GM23248 (cell line): ENCODE results near the gene MDFIC. TPM values are rescaled to one million over a fixed set of nuclear protein-coding genes. Genes with fewer than 3 reads are reported as not detected.
A peak's percentile ranks its signal among the peaks of the same experiment; 100 is the strongest.

Source experiments
- DNase-seq: peaks from one replicate; pipeline ENCODE4 v3.0.0-alpha.2; 2015
- H2AFZ ChIP-seq: fragments of 200-600 bp; sonication (generic); 2 replicates; pipeline ENCODE4 v1.6.1; 2016; ENCODE audit warnings: antibody characterized with exemption
- H3F3A ChIP-seq: fragments of 200-600 bp; sonication (generic); 2 replicates; pipeline ENCODE4 v1.6.1; 2016; ENCODE audit warnings: mild to moderate bottlenecking, antibody characterized with exemption, mixed run types; ENCODE audit not compliant: insufficient read depth
- H3K27ac ChIP-seq: fragments of 200-600 bp; sonication (generic); 2 replicates; pipeline ENCODE4 v1.5.1; 2016; ENCODE audit warnings: mild to moderate bottlenecking
- H3K27me3 ChIP-seq: fragments of 200-600 bp; sonication (generic); replicated peaks from 2 replicates; pipeline ENCODE4 v1.6.1; 2016; ENCODE audit warnings: mild to moderate bottlenecking; ENCODE audit not compliant: insufficient read depth
- H3K36me3 ChIP-seq: fragments of 200-600 bp; sonication (generic); 2 replicates; pipeline ENCODE4 v1.6.1; 2016; ENCODE audit warnings: low read depth, mild to moderate bottlenecking
- H3K4me1 ChIP-seq: fragments of 200-600 bp; sonication (generic); 2 replicates; pipeline ENCODE4 v1.6.1; 2016; ENCODE audit warnings: mild to moderate bottlenecking; ENCODE audit not compliant: insufficient read depth
- H3K4me2 ChIP-seq: fragments of 200-600 bp; sonication (generic); one replicate; pipeline ENCODE4 v1.6.1; 2016; ENCODE audit warnings: mild to moderate bottlenecking; ENCODE audit not compliant: unreplicated experiment
- H3K4me3 ChIP-seq: fragments of 200-600 bp; sonication (generic); 2 replicates; pipeline ENCODE4 v1.5.1; 2016; ENCODE audit warnings: mild to moderate bottlenecking
- H3K79me2 ChIP-seq: fragments of 200-600 bp; sonication (generic); 2 replicates; pipeline ENCODE4 v1.6.1; 2016; ENCODE audit warnings: mild to moderate bottlenecking; ENCODE audit not compliant: insufficient read depth
- H3K9ac ChIP-seq: fragments of 200-600 bp; sonication (generic); 2 replicates; pipeline ENCODE4 v1.6.1; 2016; ENCODE audit warnings: mild to moderate bottlenecking
- H3K9me2 ChIP-seq: fragments of 200-600 bp; sonication (generic); 2 replicates; pipeline ENCODE4 v1.6.1; 2016; ENCODE audit warnings: mixed run types, mild to moderate bottlenecking, moderate library complexity; ENCODE audit not compliant: insufficient read depth
- H3K9me3 ChIP-seq: fragments of 200-600 bp; sonication (generic); one replicate; pipeline ENCODE4 v1.6.1; 2017; ENCODE audit warnings: low read depth
- H4K20me1 ChIP-seq: fragments of 200-600 bp; sonication (generic); 2 replicates; pipeline ENCODE4 v1.6.0; 2016; ENCODE audit not compliant: insufficient read depth
- EZH2 ChIP-seq: fragments of 200-600 bp; sonication (generic); IDR thresholded peaks from 2 replicates; pipeline ENCODE4 v1.6.1; 2018; ENCODE audit warnings: antibody characterized with exemption, mild to moderate bottlenecking; ENCODE audit not compliant: insufficient read depth, poor library complexity, severe bottlenecking
- EZH2phosphoT487 ChIP-seq: fragments of 200-600 bp; sonication (generic); IDR thresholded peaks from 2 replicates; pipeline ENCODE4 v1.6.1; 2018; ENCODE audit warnings: antibody characterized with exemption, moderate library complexity, mild to moderate bottlenecking, low read depth; ENCODE audit not compliant: insufficient read depth
- WGBS, 2 experiments: methylation state at CpG; one replicate each; pipeline ENCODE4 v1.1.6; 2015 to 2017; ENCODE audit warnings: low lambda C conversion rate in 2 of 2, low coverage in 1 of 2; ENCODE audit errors: missing lambda C conversion rate in 2 of 2; 5-methylcytosine and 5-hydroxymethylcytosine counted together
- in situ Hi-C: fragments of 300-500 bp; cut with MboI; formaldehyde crosslinking; loops from 2 replicates; pipeline ENCODE4 v1.15.0; 2020
- polyA plus RNA-seq: library from polyadenylated mRNA; unstranded; fragments of >200 nt; fragmentation: Nextera tagmentation; extraction: Ambion mirVana; gene quantifications from 2 replicates; pipeline ENCODE4 v1.2.1, GENCODE V29; 2016
- total RNA-seq: library from RNA; depleted of rRNA; stranded (reverse); fragments of >200 nt; shearing (Covaris generic); gene quantifications from 2 replicates; pipeline ENCODE4 v1.2.3, GENCODE V29; 2014

MDFIC gene
- total and polyA plus RNA-seq, 2 experiments from 2014 or later, result 23.0 to 50.3 TPM

- 0 out of 2 replicates have a peak, but pooled peaks cover 4% of the 10 kb centered on the region for H3K36me3 ChIP-seq
These were observed 22.3 kb downstream of the MDFIC start for GRCh38 chr7:114943953-114944744.

GRCh38 chr7:114944745-114945625 is 23.1 kb downstream of the MDFIC start:
- Histone ChIP-seq H3K27ac (peak overlapping the region; percentile 90), H3K9me2 (no peaks in the 10 kb centered on the region), H3K9ac (peak overlapping the region; percentile 77), H3F3A (peaks cover 32% of the 10 kb centered on the region), H3K9me3 (no peaks in the 10 kb centered on the region), H3K79me2 (peaks cover 85% of the 10 kb centered on the region), H3K4me2 (peak overlapping the region; percentile 90), H2AFZ (peak overlapping the region; percentile 81), H3K4me3 (peak overlapping the region; percentile 69), H3K36me3 (0 out of 2 replicates have a peak, but pooled peaks cover 4% of the 10 kb centered on the region), H3K27me3 (no peaks in the 10 kb centered on the region), H4K20me1 (no peaks in the 10 kb centered on the region), H3K4me1 (peaks cover 23% of the 10 kb centered on the region)
- in situ Hi-C loops, result no loop called here
- WGBS, 2 experiments, result 12% methylated on average over 19 of the region's 19 CpGs
- no peak for TF ChIP-seq EZH2phosphoT487
- TF ChIP-seq EZH2, result no peak
- peak; percentile 96 for DNase-seq

More at GRCh38 chr7:114943953-114944744, 22.3 kb downstream of the MDFIC start:
- peak overlapping the region; percentile 90 for H3K27ac ChIP-seq
- no peaks in the 10 kb centered on the region for H3K27me3 ChIP-seq
- TF ChIP-seq EZH2 (no peak), EZH2phosphoT487 (no peak)
- H3K9me3 ChIP-seq, result no peaks in the 10 kb centered on the region
- DNase-seq, result peak; percentile 23
- H3K4me1 ChIP-seq, result peaks cover 32% of the 10 kb centered on the region
- peak overlapping the region; percentile 81 for H2AFZ ChIP-seq
- H4K20me1 ChIP-seq, result no peaks in the 10 kb centered on the region
- peak overlapping the region; percentile 90 for H3K4me2 ChIP-seq
- in situ Hi-C loops, result no loop called here
- peaks cover 85% of the 10 kb centered on the region for H3K79me2 ChIP-seq
- no peaks in the 10 kb centered on the region for H3K9me2 ChIP-seq
- peak overlapping the region; percentile 69 for H3K4me3 ChIP-seq
- H3F3A ChIP-seq, result peaks cover 35% of the 10 kb centered on the region
- 52 to 55% methylated on average over 3 of the region's 3 CpGs for WGBS, 2 experiments
- H3K9ac ChIP-seq, result peak overlapping the region; percentile 77

- 92 to 97% methylated on average over 1 of the region's 1 CpG for WGBS, 2 experiments
These were observed 27.3 kb downstream of the MDFIC start for GRCh38 chr7:114949231-114949630.

GRCh38 chr7:114952296-114952695 is 30.4 kb downstream of the MDFIC start:
- Histone ChIP-seq H3K27me3 (no peaks in the 10 kb centered on the region), H3K4me1 (no peaks in the 10 kb centered on the region), H3K4me3 (no peak overlapping the region), H2AFZ (no peak overlapping the region), H4K20me1 (no peaks in the 10 kb centered on the region), H3F3A (no peaks in the 10 kb centered on the region), H3K79me2 (peaks cover 92% of the 10 kb centered on the region), H3K9me2 (no peaks in the 10 kb centered on the region), H3K9ac (no peak overlapping the region), H3K9me3 (no peaks in the 10 kb centered on the region), H3K4me2 (no peak overlapping the region), H3K27ac (no peak overlapping the region), H3K36me3 (no peaks in the 10 kb centered on the region)
- in situ Hi-C loops, result no loop called here
- DNase-seq, result no peak
- WGBS, 2 experiments, result 96 to 97% methylated on average over 3 of the region's 3 CpGs
- TF ChIP-seq EZH2, result no peak
- TF ChIP-seq EZH2phosphoT487, result no peak

More at GRCh38 chr7:114949231-114949630, 27.3 kb downstream of the MDFIC start:
- DNase-seq, result no peak
- Histone ChIP-seq H3F3A (peaks cover 16% of the 10 kb centered on the region), H3K9me2 (no peaks in the 10 kb centered on the region), H2AFZ (no peak overlapping the region), H3K27me3 (no peaks in the 10 kb centered on the region), H3K36me3 (0 out of 2 replicates have a peak, but pooled peaks cover 4% of the 10 kb centered on the region), H3K9ac (no peak overlapping the region), H3K4me2 (no peak overlapping the region), H3K79me2 (peaks cover 78% of the 10 kb centered on the region), H3K4me1 (peaks cover 11% of the 10 kb centered on the region), H3K9me3 (no peaks in the 10 kb centered on the region), H3K27ac (no peak overlapping the region), H4K20me1 (no peaks in the 10 kb centered on the region), H3K4me3 (no peak overlapping the region)
- no peak for TF ChIP-seq EZH2
- no peak for TF ChIP-seq EZH2phosphoT487
- in situ Hi-C loops, result no loop called here
